ENCODE data around the gene FRAS1.
A peak's percentile ranks its signal among the peaks of the same experiment; 100 is the strongest.
"Not testable (repeated sequence)": the region's sequence is repeated elsewhere in the genome, so short reads cannot be mapped to it uniquely, and the experiment has no call there.

The FRAS1 gene

DNA sequence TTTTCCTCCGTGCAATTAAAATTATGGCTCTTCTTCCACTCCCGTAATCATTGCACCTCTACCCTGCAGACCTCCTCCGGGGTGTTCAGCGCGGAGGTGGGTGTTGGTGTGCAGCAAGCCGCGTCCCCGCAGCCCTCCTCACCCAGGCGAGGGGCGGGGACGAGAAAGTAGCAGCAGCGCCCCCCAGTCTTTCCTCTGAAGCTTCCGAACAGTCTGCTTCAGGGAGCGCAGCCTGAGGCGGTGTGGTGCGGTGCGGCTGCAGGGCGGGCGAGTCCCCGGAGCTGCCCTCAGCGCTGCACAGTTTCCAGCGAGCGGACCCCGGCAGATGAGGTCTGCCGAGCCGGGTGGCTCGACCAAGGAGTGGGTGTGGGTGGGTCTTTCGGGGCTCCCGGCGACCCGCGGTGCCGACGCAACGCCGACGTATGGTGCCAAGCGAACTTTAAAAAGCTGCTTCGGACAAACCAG lies at the start of gene FRAS1:
Gene FRAS1 (plus strand): TSS at position 189 of the 465 bp plus-strand sequence. CDS start 687 bp downstream, outside the sequence.
- H3K4me3 ChIP-seq (ENCODE audit: low read length): peak within 1 kb of the TSS; percentile 61
- DNase-seq (ENCODE audit: low read depth): no peak
- TF ChIP-seq, protein P1, sequence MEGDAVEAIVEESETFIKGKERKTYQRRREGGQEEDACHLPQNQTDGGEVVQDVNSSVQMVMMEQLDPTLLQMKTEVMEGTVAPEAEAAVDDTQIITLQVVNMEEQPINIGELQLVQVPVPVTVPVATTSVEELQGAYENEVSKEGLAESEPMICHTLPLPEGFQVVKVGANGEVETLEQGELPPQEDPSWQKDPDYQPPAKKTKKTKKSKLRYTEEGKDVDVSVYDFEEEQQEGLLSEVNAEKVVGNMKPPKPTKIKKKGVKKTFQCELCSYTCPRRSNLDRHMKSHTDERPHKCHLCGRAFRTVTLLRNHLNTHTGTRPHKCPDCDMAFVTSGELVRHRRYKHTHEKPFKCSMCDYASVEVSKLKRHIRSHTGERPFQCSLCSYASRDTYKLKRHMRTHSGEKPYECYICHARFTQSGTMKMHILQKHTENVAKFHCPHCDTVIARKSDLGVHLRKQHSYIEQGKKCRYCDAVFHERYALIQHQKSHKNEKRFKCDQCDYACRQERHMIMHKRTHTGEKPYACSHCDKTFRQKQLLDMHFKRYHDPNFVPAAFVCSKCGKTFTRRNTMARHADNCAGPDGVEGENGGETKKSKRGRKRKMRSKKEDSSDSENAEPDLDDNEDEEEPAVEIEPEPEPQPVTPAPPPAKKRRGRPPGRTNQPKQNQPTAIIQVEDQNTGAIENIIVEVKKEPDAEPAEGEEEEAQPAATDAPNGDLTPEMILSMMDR (conservative IDR thresholded peaks at IDR 0.05; ENCODE audit: low read depth, low read length): peak; percentile 20

- not testable (repeated sequence) for DNase-seq (ENCODE audit: low read depth); H3K4me3 ChIP-seq (ENCODE audit: low read length)
Observed at GRCh38 chr4:78011003-78011402, 46.1 kb upstream of the FRAS1 start.

DNA sequence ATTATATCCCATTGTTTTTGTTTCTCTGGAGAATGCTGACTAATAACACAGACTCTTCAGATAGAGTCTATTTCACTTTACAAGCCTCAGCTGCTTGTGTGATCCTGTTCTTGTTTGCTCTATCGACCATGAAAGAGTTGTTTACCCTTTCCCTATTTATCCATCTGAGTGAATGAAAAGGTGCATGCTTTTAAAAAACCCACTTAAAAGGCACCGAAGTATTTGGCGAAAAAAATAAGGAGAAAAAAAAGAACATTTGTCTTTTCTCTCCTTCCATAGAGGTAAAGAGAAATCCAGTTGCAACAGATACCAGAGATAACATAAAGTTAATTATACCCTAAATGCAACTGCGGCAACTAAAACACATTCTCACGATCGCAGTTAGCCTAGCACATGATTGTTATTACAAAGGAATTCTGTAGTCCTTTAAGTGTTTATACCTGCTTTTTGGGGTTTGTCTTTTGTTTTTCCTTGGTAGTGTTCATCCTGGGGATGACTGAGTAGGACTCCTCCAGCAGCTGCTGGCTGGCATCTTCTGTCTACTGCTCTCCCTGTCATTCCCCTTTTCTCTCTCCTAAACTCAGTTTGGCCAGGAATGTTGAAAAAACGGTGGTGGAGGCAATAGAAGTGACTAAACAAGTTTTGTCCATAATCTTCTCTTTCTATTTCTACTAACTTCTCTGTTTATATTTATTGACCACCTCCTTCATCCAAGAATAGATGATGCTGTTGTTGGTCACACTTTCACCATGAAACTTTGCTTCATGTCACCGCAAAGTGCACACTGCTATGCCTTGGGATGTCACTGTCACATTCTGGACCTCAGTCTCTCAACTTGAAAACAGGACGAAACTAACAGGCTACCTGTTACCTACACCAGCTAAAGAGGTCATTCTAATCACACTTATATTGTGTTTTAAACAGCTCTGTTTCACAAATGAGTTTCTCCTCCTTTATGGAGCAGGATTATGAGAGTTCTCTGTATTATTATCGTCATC lies 41.9 kb upstream of the FRAS1 start:
- H3K4me3 ChIP-seq (ENCODE audit: low read length): no peak overlapping the region
- DNase-seq (ENCODE audit: low read depth): no peak

DNA sequence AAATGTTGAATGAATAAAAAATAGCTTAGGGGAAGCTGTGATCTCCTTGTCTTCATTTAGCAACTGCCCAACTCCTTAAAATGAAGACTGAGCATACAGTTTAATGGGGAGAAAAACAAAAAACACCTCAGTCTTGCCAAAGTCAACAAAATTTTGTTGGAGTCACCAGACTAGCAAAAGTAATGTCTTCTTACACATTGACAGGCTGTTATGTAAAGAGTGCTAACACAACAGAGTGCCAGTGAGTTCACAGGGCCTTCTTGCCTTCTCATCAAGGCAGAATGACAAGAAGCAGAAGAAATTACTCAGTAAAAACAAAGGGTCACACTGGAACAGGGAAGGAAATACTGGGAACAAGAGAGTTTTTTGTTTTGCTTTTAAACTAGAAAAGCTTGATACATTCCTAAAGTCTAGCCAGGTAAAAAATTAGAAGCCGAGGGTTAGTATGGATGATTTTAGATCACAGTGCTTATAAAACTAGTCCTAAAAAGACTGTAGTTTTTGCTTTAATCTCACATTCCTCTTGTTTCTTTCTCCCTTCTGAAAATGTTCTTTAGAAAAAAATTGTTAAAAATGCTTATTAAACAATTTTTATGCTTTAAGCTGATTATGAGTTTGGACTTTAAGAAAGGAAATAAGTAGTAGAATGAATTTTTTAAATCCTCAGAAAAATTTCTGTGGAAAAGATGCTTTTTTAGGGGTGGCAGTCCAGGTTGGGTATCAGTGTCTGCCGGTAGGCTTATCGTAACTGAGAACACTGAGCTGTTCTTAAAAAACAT lies 38.7 kb upstream of the FRAS1 start:
- H3K4me3 ChIP-seq (ENCODE audit: low read length): no peak overlapping the region
- TF ChIP-seq, protein P1 (conservative IDR thresholded peaks at IDR 0.05; ENCODE audit: low read depth, low read length): no peak
- peak; percentile 58 for DNase-seq (ENCODE audit: low read depth)

More for the DNA sequence above, 41.9 kb upstream of the FRAS1 start:
- TF ChIP-seq, protein P1 (conservative IDR thresholded peaks at IDR 0.05; ENCODE audit: low read depth, low read length): no peak

DNA sequence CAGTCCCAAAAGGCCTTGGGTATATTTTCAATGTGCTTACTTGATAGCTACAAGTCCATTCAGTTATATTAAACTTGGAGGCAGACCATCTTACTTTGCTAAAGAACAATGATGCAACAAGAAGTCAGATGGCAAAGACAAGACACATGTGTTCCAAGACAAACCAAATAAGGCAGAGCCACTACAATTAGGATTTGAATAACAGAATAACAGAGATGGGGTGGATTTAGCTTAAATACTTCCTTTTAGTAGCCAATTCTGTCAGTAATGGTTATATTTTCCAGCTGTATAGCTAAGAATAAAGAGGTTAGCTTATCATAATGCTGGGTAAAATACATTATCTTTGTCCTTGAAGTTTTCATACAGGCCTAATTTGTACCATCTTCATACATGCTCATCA lies 37.7 kb upstream of the FRAS1 start:
- H3K4me3 ChIP-seq (ENCODE audit: low read length): no peak overlapping the region
- TF ChIP-seq, protein P1 (conservative IDR thresholded peaks at IDR 0.05; ENCODE audit: low read depth, low read length): no peak
- DNase-seq (ENCODE audit: low read depth): no peak

DNA sequence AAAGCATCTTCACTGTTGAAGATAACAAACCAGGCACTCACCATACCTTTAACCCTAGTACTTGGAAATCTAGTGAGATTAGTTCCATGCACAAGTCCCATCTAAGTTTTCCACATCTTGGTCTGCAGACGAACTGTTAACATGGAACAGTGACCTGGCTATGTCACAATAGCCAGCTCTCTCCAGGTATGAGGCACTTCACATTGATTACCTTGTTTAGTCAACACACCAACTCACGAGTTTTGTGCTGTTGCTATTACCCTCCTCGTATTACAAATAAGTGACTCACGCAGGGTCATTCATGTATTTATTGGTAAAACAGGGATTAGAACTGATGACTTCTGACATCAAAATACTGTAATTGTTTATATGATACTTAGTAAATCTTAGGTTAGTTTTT lies 36.4 kb upstream of the FRAS1 start:
- no peak for DNase-seq (ENCODE audit: low read depth)
- TF ChIP-seq, protein P1 (conservative IDR thresholded peaks at IDR 0.05; ENCODE audit: low read depth, low read length): no peak
- no peak overlapping the region for H3K4me3 ChIP-seq (ENCODE audit: low read length)

GRCh38 chr4:78022517-78022916 lies 34.6 kb upstream of the FRAS1 start:
- no peak overlapping the region for H3K4me3 ChIP-seq (ENCODE audit: low read length)
- DNase-seq (ENCODE audit: low read depth): no peak
- TF ChIP-seq, protein P1 (conservative IDR thresholded peaks at IDR 0.05; ENCODE audit: low read depth, low read length): peak; percentile 18
